DND-41 (cell line): ENCODE data around the gene LRRC8E.

Experiments
- EZH2 ChIP-seq: IDR thresholded peaks from 3 replicates; pipeline ENCODE4 v1.6.1; 2012; ENCODE audit warnings: borderline replicate concordance, low read depth, mild to moderate bottlenecking, moderate library complexity, low read length, inconsistent platforms; ENCODE audit not compliant: severe bottlenecking
- TF ChIP-seq, protein P1 (sequence below): IDR thresholded peaks from 2 replicates; pipeline ENCODE4 v1.5.1; 2012; ENCODE audit warnings: borderline replicate concordance, low read length, moderate library complexity, mild to moderate bottlenecking; ENCODE audit not compliant: poor library complexity, severe bottlenecking; ENCODE audit errors: extremely low read depth

DNA sequence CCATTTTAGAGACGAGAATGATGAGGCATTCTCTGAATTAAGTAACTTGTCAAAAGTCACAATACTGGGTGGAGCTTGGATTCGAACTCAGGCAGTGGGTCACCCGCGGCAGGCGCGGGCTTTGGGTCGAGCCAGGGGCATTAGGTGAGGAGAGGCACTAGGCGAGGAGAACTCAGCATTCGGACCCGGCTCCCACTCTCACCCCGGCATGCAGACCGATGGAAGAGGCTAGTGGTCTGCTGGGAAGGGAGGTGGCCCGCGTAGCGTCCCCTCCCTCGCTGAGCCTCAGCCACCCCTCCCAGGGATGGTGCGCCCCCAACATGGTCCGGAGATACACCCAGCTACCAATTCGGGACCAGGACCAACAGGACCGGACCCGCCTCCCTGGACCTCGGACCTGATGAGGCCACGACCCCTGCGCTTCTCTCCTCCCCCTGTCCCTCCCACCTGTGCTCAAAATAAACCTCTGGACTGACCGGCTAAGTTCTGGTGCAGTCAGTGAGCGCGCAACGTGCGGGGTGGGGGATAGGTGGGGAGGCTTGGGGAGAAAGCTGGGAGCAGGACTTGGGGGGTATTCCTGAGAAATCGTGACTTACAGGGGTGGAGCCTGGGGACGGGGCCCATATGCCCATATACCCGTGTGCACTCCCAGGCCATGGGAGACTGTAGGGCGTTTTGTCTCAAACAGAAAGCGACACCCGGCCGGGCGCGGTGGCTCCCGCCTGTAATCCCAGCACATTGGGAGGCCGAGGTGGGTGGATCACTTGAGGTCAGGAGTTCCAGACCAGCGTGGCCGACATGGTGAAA lies 30.5 kb downstream of the LRRC8E start:
- TF ChIP-seq, protein P1, sequence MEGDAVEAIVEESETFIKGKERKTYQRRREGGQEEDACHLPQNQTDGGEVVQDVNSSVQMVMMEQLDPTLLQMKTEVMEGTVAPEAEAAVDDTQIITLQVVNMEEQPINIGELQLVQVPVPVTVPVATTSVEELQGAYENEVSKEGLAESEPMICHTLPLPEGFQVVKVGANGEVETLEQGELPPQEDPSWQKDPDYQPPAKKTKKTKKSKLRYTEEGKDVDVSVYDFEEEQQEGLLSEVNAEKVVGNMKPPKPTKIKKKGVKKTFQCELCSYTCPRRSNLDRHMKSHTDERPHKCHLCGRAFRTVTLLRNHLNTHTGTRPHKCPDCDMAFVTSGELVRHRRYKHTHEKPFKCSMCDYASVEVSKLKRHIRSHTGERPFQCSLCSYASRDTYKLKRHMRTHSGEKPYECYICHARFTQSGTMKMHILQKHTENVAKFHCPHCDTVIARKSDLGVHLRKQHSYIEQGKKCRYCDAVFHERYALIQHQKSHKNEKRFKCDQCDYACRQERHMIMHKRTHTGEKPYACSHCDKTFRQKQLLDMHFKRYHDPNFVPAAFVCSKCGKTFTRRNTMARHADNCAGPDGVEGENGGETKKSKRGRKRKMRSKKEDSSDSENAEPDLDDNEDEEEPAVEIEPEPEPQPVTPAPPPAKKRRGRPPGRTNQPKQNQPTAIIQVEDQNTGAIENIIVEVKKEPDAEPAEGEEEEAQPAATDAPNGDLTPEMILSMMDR = no peak
- TF ChIP-seq EZH2 = no peak
